Measurements from ENCODE around the gene MAN2B2.

Gene MAN2B2

GRCh38 chr4:6574747-6575502, at the start of gene MAN2B2:
Gene MAN2B2, plus strand, starts transcription at chr4:6575189. Its CDS starts 22 bp downstream, at chr4:6575211.
- peak; percentile 90 for DNase-seq (ENCODE audit: low spot score)

- DNase-seq (ENCODE audit: low spot score): no peak
Measured at GRCh38 chr4:6525474-6525873, 49.5 kb upstream of the MAN2B2 start.

DNA sequence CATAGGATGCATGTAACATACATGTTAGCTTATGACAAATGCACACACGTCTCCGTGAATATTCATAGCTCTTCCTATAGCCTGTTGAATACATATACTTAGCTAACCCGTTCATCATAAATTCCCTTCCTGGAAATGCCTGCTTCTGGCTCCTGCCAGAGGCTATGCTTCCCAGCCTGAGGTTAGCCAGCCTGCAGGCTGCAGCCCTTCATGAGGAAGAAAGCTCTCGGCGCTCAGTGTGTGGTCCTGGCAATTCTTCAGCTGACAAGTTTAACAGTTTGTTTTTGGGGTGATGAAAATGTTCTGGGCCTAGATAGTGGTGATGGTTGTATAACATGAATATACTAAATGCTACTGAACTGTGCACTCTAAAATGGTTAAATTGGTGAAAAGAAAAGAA, 48.8 kb upstream of the MAN2B2 start:
- DNase-seq (ENCODE audit: low spot score): no peak

DNA sequence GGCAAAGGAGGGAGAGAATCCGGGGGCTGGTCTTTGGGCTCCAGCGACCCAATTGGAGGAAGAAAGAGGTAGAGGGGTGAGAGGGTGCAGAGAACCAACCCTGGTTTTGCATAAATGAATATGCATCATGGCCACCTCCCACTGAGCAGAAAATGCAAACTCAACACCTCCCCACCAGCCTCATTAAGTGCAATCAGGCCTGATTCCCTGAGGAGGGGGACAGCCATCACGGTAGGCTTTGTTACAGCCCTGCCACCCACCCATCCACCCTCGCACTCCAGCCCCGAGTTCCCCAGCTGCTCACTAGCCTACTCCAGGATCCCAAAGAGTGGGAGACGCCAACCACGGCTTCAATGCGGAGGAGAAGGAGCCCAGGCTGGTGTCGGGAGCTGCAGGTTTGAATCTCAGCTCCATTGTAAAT, 48.3 kb upstream of the MAN2B2 start:
- DNase-seq (ENCODE audit: low spot score): no peak

DNA sequence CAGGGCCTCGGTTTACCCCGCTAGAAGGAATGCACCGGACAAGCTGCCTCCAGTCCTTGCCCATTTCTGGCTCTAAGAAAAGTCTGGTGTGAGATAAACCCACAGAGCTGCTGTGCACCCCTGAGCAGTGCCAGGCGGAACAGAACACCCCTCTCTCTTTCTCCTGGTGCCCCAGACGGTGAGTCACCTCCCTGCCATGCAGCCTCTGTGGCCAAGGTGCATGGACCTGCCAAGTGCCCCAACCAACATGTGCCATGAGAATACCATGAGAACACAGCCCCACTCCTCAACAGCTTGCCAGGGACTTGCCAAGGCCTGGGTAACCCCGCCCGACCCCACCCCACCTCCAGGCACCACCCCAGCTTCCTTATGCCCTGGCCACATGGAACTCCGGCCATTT, 47.7 kb upstream of the MAN2B2 start:
- no peak for DNase-seq (ENCODE audit: low spot score)

DNA sequence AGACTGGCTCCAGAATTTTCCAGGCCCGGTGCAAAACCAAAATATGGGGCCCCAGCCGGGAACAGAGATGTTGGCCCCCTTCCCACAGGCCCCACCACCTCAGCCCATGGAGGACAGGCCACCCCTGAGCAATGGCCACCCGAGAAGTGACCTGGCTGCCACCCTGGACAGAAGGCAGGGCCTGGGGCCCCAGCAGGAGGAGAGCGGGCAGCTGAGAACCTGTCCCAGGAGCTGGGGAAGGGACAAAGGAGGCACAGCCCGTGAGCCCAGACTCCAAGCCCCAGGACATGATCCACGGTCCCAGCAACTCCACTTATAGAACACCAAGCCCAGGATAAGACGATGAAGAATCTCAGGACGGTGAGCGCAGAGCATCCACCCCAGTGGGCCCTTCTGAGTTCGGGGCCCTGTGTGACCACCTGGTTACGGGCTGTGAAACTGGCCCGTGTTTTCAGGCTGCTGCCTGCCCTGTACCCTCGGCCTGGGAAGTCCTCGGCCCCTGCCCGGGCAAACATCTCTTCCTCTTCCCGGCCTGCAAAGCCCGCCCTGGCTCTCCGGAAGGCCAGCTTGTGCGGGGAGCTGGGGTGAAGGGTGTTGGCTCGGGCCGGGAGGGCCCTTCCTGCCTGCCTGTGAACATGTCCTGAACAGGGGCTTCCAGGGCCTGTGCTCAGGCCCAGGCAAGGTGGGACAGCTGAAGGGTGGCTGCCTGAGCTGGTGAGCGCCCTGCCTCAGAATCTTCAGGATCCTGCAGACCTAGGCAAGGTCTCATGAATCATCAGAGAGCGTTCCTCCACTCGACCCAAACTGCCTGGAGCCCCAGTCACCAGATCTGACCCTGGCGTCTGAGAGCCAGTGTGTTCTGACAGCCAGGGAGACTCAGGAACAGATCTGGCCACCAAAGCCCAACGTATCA, 47.0 kb upstream of the MAN2B2 start:
- no peak for DNase-seq (ENCODE audit: low spot score)

- DNase-seq (ENCODE audit: low spot score): no peak
Measured at GRCh38 chr4:6529021-6529420, 46.0 kb upstream of the MAN2B2 start.

DNA sequence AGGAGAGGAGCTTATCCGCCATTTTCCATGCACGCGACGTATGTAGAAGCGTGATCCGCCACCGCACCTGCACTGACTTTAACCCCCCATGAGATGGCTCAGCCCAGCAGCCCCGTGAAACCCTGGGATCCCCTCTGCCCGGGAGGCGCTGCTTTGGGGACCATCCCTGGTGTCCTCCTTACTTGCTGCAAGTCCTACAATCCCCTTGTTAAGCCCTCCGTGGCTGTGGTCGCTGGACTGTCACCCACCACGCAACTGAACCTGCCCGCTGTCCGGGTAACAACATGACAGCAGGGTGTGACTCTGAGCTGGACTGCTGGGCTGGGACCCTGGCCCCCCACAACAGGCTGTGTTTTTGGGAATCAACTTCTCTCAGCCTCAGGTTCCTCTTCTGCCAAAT, 44.7 kb upstream of the MAN2B2 start:
- DNase-seq (ENCODE audit: low spot score): no peak

GRCh38 chr4:6530964-6531363, 44.0 kb upstream of the MAN2B2 start:
- DNase-seq (ENCODE audit: low spot score): no peak

- no peak for DNase-seq (ENCODE audit: low spot score)
Measured at GRCh38 chr4:6532102-6532501, 42.9 kb upstream of the MAN2B2 start.

- DNase-seq (ENCODE audit: low spot score): no peak
Measured at GRCh38 chr4:6532658-6533057, 42.3 kb upstream of the MAN2B2 start.

- DNase-seq (ENCODE audit: low spot score): no peak
Measured at GRCh38 chr4:6534050-6534449, 40.9 kb upstream of the MAN2B2 start.

GRCh38 chr4:6534618-6535328, 40.2 kb upstream of the MAN2B2 start:
- DNase-seq (ENCODE audit: low spot score): no peak

DNA sequence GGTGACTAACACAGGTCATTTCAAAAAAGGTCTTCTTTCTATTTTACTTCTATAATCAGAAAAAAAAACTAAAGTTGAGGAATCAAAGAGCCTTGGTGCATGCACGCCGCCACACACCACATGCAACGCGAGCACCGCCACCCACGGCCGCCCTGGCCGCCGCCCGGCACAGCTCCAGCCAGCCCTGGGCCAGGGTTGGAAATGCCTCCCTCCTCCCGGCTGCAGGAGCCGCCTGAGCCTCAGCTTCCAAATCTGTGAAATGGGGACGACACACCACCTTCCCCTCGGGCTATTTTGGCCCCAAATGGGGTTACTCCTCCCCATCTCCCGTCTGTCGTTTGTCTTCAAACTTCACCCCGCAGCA, 39.7 kb upstream of the MAN2B2 start:
- no peak for DNase-seq (ENCODE audit: low spot score)

GRCh38 chr4:6535706-6536105, 39.3 kb upstream of the MAN2B2 start:
- no peak for DNase-seq (ENCODE audit: low spot score)

DNA sequence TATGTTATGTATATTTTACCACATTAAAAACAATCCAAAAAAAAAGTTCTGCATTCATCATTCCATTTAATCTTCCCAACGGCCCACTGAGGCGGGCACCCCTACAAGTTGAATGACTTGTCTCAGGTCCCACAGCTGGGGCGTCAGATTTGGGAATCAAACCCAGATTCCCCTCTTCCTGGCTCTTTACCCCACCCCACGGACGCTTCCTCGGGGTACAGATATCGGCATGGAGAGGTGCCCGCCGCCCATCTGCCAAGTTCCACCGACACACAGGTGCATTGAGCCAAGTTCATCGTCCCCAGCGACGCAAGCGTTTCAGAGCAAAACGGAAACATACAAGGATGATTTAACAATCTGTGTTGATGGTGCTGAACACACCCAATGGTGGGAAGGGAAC, 36.9 kb upstream of the MAN2B2 start:
- no peak for DNase-seq (ENCODE audit: low spot score)

- DNase-seq (ENCODE audit: low spot score): no peak
Measured at GRCh38 chr4:6538575-6538974, 36.4 kb upstream of the MAN2B2 start.

- DNase-seq (ENCODE audit: low spot score): no peak
Measured at GRCh38 chr4:6539009-6539764, 35.8 kb upstream of the MAN2B2 start.

- no peak for DNase-seq (ENCODE audit: low spot score)
Measured at GRCh38 chr4:6540879-6541278, 34.1 kb upstream of the MAN2B2 start.

DNA sequence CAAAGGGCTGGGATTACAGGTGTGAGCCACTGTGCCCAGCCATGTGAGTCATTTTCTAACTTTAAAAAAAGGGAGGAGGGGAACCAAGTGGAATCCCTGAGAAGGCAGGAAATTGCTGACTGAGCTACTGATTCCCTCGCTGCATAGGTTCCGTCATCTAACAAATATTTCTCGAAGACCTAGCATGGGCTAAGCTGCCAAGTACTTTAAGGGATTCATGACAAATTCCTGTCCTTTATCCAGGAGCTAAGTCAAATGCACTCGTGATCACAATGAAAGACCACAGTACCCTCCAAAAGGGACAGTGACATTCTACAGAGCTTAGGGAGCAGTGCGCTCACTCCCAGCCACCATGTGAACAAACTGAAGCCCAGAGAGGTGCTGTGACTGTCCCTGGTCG, 33.2 kb upstream of the MAN2B2 start:
- no peak for DNase-seq (ENCODE audit: low spot score)

GRCh38 chr4:6542951-6543350, 32.0 kb upstream of the MAN2B2 start:
- DNase-seq (ENCODE audit: low spot score): no peak

DNA sequence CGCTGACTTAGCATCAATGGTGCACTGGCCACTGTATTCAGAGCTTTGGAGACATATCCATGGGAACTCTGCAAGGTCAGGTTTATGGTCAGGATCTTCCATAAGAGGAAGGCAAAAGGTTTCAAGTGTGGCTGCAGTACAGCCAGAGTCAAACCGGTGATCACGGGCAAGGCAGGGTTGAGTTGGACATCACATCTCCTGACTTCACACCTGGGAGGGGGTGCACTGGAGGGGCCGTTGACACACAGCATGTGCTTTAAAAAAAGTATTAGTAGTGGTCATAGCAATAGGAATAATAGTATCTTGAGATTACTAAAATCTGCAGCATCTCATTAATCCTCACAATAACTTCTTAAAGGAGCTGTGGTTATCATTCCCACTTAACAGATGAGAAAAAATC, 28.9 kb upstream of the MAN2B2 start:
- no peak for DNase-seq (ENCODE audit: low spot score)
